GM12875 (cell line): ENCODE results near the gene WBP2.

Experiments used
- H3K4me3 ChIP-seq: one replicate; pipeline ENCODE4 v1.5.1; 2011; ENCODE audit warnings: low read depth, low read length, control low read depth
- CTCF ChIP-seq: IDR thresholded peaks from 2 replicates; pipeline ENCODE4 v1.5.1; 2011; ENCODE audit warnings: low read depth, mild to moderate bottlenecking, control low read depth, inconsistent platforms, low read length, moderate library complexity, borderline replicate concordance; ENCODE audit not compliant: insufficient read depth

The WBP2 gene

GRCh38 chr17:75827308-75828075, 27.6 kb downstream of the WBP2 start:
- H3K4me3 ChIP-seq, result no peak overlapping the region

GRCh38 chr17:75826561-75827307, 28.4 kb downstream of the WBP2 start:
- H3K4me3 ChIP-seq, result no peak overlapping the region
- TF ChIP-seq CTCF, result no peak

More at GRCh38 chr17:75827308-75828075, 27.6 kb downstream of the WBP2 start:
- TF ChIP-seq CTCF, result peak; percentile 82

- no peak for TF ChIP-seq CTCF
- no peak overlapping the region for H3K4me3 ChIP-seq
Observed at GRCh38 chr17:75825748-75826370, 29.3 kb downstream of the WBP2 start.

GRCh38 chr17:75825149-75825552, 30.0 kb downstream of the WBP2 start:
- TF ChIP-seq CTCF, result no peak
- no peak overlapping the region for H3K4me3 ChIP-seq

GRCh38 chr17:75824666-75825065, 30.5 kb downstream of the WBP2 start:
- no peak for TF ChIP-seq CTCF
- H3K4me3 ChIP-seq, result no peak overlapping the region

GRCh38 chr17:75824050-75824552, 31.0 kb downstream of the WBP2 start:
- TF ChIP-seq CTCF, result no peak
- no peak overlapping the region for H3K4me3 ChIP-seq
